Measurements from ENCODE around the gene RGS5.

GRCh38 chr1:163120372-163120771 is 82.3 kb downstream of the RGS5 start:
- TF ChIP-seq EZH2 (IDR thresholded peaks at IDR 0.05) = no peak
- no peak for TF ChIP-seq POLR2A (IDR thresholded peaks at IDR 0.05; ENCODE audit: borderline replicate concordance, extremely low read depth, insufficient read depth, insufficient read length)
- no peak for TF ChIP-seq CTCF (IDR thresholded peaks at IDR 0.05 in 2 of 3, conservative IDR thresholded peaks at IDR 0.05 in 1 of 3; ENCODE audit: borderline replicate concordance in 1 of 3, insufficient read depth in 1 of 3, low read depth in 2 of 3, low read length in 2 of 3)
- TF ChIP-seq POLR2AphosphoS5 (IDR thresholded peaks at IDR 0.05; ENCODE audit: low read depth, low read length) = no peak
- no peak for TF ChIP-seq EZH2phosphoT487 (IDR thresholded peaks at IDR 0.05; ENCODE audit: borderline replicate concordance)

Data from HCT116 (cell line).